RWPE2 (cell line): ENCODE results near the gene DSCAM.

Experiments used
- ATAC-seq: fragments of 200-7000 bp; cut with Tn5 transposase; 3 replicates; pipeline ENCODE4 v1.9.1; 2021; ENCODE audit warnings: low read depth
- DNase-seq: peaks from one replicate; pipeline ENCODE4 v3.0.0-alpha.2; 2020; ENCODE audit warnings: low spot score
- H3K27ac ChIP-seq: fragments of 450-650 bp; 2 replicates; pipeline ENCODE4 v1.5.1; 2017; ENCODE audit warnings: mild to moderate bottlenecking; ENCODE audit not compliant: poor library complexity, severe bottlenecking
- H3K27me3 ChIP-seq: fragments of 250-450 bp; sonication (Bioruptor Pico); 2 replicates; pipeline ENCODE4 v1.5.1; 2021; ENCODE audit warnings: mild to moderate bottlenecking, moderate library complexity; ENCODE audit not compliant: insufficient read depth, poor library complexity, severe bottlenecking
- H3K36me3 ChIP-seq: fragments of 250-450 bp; sonication (Bioruptor Pico); 2 replicates; pipeline ENCODE4 v1.5.1; 2020; ENCODE audit warnings: low read depth, mild to moderate bottlenecking, moderate library complexity
- H3K4me1 ChIP-seq: fragments of 250-450 bp; sonication (Bioruptor Pico); 2 replicates; pipeline ENCODE4 v1.5.1; 2021; ENCODE audit warnings: mild to moderate bottlenecking, moderate library complexity; ENCODE audit not compliant: insufficient read depth, poor library complexity, severe bottlenecking
- H3K4me3 ChIP-seq: fragments of 250-450 bp; sonication (Bioruptor Pico); 2 replicates; pipeline ENCODE4 v1.5.1; 2021; ENCODE audit warnings: mild to moderate bottlenecking, moderate library complexity; ENCODE audit not compliant: severe bottlenecking
- H3K9me3 ChIP-seq: fragments of 250-450 bp; sonication (Bioruptor Pico); 2 replicates; pipeline ENCODE4 v1.5.1; 2021; ENCODE audit warnings: mild to moderate bottlenecking, moderate library complexity; ENCODE audit not compliant: severe bottlenecking
- TF ChIP-seq, protein P1 (sequence below): fragments of 450-650 bp; IDR thresholded peaks from one replicate; pipeline ENCODE4 v1.5.1; 2017; ENCODE audit warnings: mild to moderate bottlenecking, moderate library complexity; ENCODE audit not compliant: poor library complexity, severe bottlenecking

Gene DSCAM

DNA sequence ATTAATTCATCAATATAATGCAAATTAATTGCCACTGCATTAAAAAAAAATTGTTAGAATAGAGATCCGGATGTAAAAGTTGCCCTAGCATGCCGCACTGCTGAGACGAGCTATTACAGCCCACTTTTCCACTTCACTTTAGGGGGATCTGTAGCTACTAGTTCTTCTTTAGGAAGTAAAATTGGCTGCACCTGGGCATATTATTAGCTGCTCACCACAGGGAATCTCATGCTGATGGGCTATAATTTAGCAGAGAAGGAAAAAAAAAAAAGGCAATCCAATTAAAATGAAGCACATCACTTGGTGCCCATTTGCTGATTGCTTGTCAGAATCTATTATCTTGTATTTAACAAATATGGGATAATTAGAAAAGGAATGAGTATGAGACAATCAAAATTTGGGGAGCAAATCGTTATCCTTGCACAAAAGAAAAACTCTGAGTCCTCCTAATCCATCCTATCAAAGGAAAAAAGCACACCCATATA is 233.4 kb downstream of the DSCAM start:
- Histone ChIP-seq H3K4me1 (no peaks in the 10 kb centered on the region), H3K9me3 (no peaks in the 10 kb centered on the region), H3K4me3 (no peak overlapping the region), H3K27ac (no peak overlapping the region), H3K27me3 (no peaks in the 10 kb centered on the region), H3K36me3 (no peaks in the 10 kb centered on the region)
- ATAC-seq, result no peak
- DNase-seq, result no peak
- TF ChIP-seq, protein P1, sequence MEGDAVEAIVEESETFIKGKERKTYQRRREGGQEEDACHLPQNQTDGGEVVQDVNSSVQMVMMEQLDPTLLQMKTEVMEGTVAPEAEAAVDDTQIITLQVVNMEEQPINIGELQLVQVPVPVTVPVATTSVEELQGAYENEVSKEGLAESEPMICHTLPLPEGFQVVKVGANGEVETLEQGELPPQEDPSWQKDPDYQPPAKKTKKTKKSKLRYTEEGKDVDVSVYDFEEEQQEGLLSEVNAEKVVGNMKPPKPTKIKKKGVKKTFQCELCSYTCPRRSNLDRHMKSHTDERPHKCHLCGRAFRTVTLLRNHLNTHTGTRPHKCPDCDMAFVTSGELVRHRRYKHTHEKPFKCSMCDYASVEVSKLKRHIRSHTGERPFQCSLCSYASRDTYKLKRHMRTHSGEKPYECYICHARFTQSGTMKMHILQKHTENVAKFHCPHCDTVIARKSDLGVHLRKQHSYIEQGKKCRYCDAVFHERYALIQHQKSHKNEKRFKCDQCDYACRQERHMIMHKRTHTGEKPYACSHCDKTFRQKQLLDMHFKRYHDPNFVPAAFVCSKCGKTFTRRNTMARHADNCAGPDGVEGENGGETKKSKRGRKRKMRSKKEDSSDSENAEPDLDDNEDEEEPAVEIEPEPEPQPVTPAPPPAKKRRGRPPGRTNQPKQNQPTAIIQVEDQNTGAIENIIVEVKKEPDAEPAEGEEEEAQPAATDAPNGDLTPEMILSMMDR, result no peak

DNA sequence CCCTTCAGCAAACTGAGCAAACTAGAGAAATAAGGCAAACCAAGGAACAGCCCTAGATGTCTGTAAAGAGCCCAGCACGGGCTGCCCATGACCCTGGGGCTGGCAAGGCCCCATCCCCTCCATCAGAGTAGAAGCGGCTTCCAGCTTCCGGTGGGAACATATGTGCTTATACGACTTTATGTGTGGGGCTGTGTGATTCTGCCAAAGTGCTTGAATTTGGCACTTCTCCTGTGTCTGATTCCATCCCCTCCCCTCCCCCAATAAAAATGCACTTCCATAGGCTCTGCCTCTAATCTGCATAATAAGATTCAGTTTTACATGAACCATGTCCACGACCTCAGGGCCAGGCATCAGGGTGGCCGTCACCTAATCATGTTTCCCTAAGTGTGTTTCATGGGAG is 236.6 kb downstream of the DSCAM start:
- no peak overlapping the region for H3K27ac ChIP-seq
- no peaks in the 10 kb centered on the region for H3K36me3 ChIP-seq
- no peak overlapping the region for H3K4me3 ChIP-seq
- H3K27me3 ChIP-seq, result no peaks in the 10 kb centered on the region
- TF ChIP-seq, protein P1, result no peak
- H3K9me3 ChIP-seq, result no peaks in the 10 kb centered on the region
- no peaks in the 10 kb centered on the region for H3K4me1 ChIP-seq
- no peak for ATAC-seq
- no peak for DNase-seq

DNA sequence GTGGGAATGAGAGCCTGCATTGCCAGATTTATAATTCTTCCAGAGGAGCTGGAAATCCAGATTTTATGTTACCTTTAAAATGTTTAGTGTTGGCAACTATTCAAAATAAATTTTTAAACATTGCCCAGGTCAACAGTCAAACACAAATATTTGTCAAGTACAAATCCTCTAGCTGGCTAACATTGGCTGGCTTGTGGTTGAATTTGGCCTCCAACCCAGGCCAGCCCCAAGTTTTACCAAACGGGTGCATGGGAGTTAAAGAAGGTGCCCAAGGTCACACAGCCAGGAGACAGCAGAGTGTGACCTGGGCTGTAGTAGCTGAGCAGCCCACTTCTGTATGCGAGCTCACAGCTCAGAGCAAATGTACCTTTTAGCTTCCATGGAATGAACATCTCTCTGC is 240.6 kb downstream of the DSCAM start:
- no peak overlapping the region for H3K27ac ChIP-seq
- ATAC-seq, result no peak
- H3K36me3 ChIP-seq, result no peaks in the 10 kb centered on the region
- no peaks in the 10 kb centered on the region for H3K27me3 ChIP-seq
- no peaks in the 10 kb centered on the region for H3K9me3 ChIP-seq
- DNase-seq, result no peak
- H3K4me1 ChIP-seq, result no peaks in the 10 kb centered on the region
- TF ChIP-seq, protein P1, result no peak
- no peak overlapping the region for H3K4me3 ChIP-seq

DNA sequence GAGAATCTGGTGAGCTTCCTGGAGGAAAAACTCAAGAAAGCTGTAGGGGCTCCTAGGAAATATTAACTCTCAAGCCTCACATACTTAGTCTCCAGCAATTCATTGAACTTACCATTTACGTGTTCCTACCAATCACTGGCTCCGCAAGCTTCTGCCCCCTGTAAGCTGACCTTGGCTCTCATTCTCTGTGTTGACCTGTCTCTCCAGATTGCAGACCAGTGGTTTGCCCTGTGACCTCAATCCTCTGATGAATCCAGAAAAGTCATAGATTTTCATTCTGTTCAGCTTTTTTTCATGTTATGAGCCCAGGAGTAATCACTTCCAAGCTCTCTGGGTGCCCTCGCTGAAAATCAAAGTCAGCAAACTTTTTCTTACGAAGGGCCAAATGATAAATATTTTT is 241.9 kb downstream of the DSCAM start:
- TF ChIP-seq, protein P1, result no peak
- Histone ChIP-seq H3K36me3 (no peaks in the 10 kb centered on the region), H3K9me3 (no peaks in the 10 kb centered on the region), H3K4me3 (no peak overlapping the region), H3K4me1 (no peaks in the 10 kb centered on the region), H3K27me3 (no peaks in the 10 kb centered on the region), H3K27ac (no peak overlapping the region)
- ATAC-seq, result no peak
- DNase-seq, result no peak

DNA sequence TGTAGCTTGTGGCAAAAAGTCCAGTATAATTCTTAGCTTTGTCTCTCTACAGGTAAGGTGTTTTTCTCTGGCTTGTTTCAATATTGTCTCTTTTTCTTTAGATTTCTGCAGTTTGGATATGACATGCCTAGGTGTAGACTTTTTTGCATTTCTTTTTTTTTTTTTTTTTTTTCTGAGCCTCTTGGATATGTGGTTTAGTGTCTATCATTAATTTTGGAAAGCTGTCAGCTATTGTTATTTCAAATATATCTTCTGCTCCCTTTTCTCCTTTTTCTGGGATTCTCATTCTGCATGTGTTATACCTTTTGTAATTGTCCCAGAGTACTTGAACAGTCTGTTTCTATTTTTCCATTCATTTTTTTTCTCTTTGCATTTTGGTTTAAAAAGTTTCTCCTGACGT is 243.2 kb downstream of the DSCAM start:
- no peaks in the 10 kb centered on the region for H3K27me3 ChIP-seq
- H3K9me3 ChIP-seq, result no peaks in the 10 kb centered on the region
- no peaks in the 10 kb centered on the region for H3K36me3 ChIP-seq
- DNase-seq (no peak), ATAC-seq (no peak)
- H3K27ac ChIP-seq, result no peak overlapping the region
- no peaks in the 10 kb centered on the region for H3K4me1 ChIP-seq
- H3K4me3 ChIP-seq, result no peak overlapping the region
- TF ChIP-seq, protein P1, result no peak
